PFSK-1 (cell line): Measurements from ENCODE around the gene CUL4A.

Experiments used
- FOXP2 ChIP-seq: optimal IDR thresholded peaks from 2 replicates; pipeline ENCODE3; 2011; ENCODE audit warnings: borderline replicate concordance, control low read depth, inconsistent platforms; ENCODE audit not compliant: insufficient read depth; ENCODE audit errors: extremely low read length, extremely low read depth
- POLR2AphosphoS5 ChIP-seq: IDR thresholded peaks from 2 replicates; pipeline ENCODE4 v1.6.1; 2012; ENCODE audit warnings: low read depth, mild to moderate bottlenecking, control low read depth, low read length, moderate library complexity
- SIN3A ChIP-seq: IDR thresholded peaks from 2 replicates; pipeline ENCODE4 v1.6.1; 2012; ENCODE audit warnings: mild to moderate bottlenecking, low read length, moderate library complexity, borderline replicate concordance; ENCODE audit not compliant: insufficient read depth
- TAF1 ChIP-seq: IDR thresholded peaks from 2 replicates; pipeline ENCODE4 v1.6.1; 2012; ENCODE audit warnings: low read length, control low read depth, borderline replicate concordance; ENCODE audit not compliant: insufficient read depth
- TF ChIP-seq, protein P1 (sequence below), 2 experiments: IDR thresholded peaks; 2 replicates each; pipeline versions ENCODE4 v1.6.1 to v1.8.0; 2011 to 2012; ENCODE audit warnings: low read depth in 2 of 2, low read length in 2 of 2, control low read depth in 1 of 2, inconsistent platforms in 1 of 2, mild to moderate bottlenecking in 1 of 2, moderate library complexity in 1 of 2; ENCODE audit not compliant: insufficient read depth in 1 of 2

Gene CUL4A

DNA sequence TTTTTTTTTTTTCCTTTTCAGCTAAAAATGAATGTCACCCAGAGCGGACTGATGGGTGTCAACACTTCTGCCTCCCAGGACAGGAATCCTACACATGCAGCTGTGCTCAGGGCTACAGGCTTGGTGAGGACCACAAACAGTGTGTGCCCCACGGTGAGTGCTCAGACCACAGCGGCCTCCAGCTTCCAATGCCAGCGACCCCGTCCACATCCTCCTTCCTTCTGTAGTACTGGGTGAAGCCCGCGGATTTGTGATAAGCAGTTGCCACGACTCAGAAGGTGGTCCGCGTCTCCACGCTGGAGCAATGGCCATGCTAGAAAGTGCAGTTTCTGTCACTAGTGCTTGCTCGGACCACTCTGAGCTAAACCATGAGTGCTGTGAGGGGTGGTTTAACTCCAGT, 44.9 kb upstream of the CUL4A start:
- TF ChIP-seq POLR2AphosphoS5 (no peak), FOXP2 (no peak), SIN3A (no peak), TAF1 (no peak)
- TF ChIP-seq, protein P1, sequence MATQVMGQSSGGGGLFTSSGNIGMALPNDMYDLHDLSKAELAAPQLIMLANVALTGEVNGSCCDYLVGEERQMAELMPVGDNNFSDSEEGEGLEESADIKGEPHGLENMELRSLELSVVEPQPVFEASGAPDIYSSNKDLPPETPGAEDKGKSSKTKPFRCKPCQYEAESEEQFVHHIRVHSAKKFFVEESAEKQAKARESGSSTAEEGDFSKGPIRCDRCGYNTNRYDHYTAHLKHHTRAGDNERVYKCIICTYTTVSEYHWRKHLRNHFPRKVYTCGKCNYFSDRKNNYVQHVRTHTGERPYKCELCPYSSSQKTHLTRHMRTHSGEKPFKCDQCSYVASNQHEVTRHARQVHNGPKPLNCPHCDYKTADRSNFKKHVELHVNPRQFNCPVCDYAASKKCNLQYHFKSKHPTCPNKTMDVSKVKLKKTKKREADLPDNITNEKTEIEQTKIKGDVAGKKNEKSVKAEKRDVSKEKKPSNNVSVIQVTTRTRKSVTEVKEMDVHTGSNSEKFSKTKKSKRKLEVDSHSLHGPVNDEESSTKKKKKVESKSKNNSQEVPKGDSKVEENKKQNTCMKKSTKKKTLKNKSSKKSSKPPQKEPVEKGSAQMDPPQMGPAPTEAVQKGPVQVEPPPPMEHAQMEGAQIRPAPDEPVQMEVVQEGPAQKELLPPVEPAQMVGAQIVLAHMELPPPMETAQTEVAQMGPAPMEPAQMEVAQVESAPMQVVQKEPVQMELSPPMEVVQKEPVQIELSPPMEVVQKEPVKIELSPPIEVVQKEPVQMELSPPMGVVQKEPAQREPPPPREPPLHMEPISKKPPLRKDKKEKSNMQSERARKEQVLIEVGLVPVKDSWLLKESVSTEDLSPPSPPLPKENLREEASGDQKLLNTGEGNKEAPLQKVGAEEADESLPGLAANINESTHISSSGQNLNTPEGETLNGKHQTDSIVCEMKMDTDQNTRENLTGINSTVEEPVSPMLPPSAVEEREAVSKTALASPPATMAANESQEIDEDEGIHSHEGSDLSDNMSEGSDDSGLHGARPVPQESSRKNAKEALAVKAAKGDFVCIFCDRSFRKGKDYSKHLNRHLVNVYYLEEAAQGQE (IDR thresholded peaks at IDR 0.05; ENCODE audit: insufficient read depth in 1 of 2, low read depth in 2 of 2, low read length in 2 of 2) = no peak

DNA sequence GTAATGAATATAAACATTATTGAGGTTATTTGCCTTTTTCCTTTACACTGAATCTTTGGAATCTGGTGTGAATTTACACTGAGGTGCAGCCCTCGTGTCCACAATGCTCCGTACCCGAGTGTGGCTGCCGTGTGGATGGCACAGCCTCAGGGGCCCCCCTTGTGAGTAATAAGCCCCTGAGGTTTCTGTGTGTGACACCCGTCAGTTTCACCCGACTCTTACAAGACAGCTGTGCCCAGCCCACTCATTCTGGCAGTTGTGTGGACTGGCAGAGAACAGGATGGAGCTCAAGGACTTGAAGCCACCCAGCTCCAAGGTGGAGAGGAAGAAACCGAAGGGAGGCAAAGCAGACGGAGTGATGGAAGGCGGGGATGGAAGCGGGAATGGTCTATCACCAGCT, 43.1 kb upstream of the CUL4A start:
- TF ChIP-seq POLR2AphosphoS5 (no peak), SIN3A (no peak), TAF1 (no peak), FOXP2 (no peak)
- TF ChIP-seq, protein P1 (IDR thresholded peaks at IDR 0.05; ENCODE audit: insufficient read depth in 1 of 2, low read depth in 2 of 2, low read length in 2 of 2) = no peak

DNA sequence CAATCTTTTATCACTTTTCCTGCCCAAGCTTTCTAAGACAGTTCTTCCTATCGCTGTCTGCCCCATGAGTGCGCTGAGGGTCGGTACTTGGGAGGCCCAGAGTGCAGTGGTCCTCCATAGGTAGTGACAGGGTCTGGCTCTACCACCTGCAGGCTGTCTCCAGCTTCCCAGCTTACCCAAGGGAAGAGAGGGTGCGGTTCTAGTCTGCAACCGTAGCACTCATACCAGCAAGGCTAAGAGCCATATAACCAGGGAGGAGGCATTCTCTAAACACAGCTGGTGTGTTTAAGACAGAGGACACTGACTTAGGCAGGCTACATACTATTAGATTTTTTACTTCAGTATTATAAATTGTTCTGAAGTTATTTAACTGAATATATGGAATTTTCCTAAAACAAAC, 42.7 kb upstream of the CUL4A start:
- no peak for TF ChIP-seq TAF1
- no peak for TF ChIP-seq SIN3A
- TF ChIP-seq FOXP2 = no peak
- TF ChIP-seq, protein P1 (IDR thresholded peaks at IDR 0.05; ENCODE audit: insufficient read depth in 1 of 2, low read depth in 2 of 2, low read length in 2 of 2) = no peak
- no peak for TF ChIP-seq POLR2AphosphoS5

DNA sequence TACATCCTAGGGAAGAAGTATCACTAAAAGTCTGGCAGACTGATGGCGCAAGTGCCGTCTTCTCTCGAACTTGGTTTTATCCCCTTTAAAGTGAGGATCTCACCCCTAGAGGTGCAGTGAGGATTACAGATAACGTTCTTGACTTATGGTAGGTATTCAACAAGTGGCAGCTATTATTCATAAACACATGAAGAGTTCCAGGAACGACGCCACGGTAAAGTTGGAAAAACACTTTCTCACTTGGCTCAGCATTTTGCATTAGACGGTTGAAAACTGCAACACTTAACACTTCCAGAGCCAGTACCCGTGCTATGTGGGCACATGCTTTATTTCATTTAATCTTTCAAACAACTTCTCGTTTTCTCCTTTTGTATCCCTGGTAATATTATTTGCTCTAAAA, 42.3 kb upstream of the CUL4A start:
- TF ChIP-seq POLR2AphosphoS5 = no peak
- TF ChIP-seq SIN3A = no peak
- TF ChIP-seq, protein P1 (IDR thresholded peaks at IDR 0.05; ENCODE audit: insufficient read depth in 1 of 2, low read depth in 2 of 2, low read length in 2 of 2) = no peak
- TF ChIP-seq FOXP2 = no peak
- TF ChIP-seq TAF1 = no peak

DNA sequence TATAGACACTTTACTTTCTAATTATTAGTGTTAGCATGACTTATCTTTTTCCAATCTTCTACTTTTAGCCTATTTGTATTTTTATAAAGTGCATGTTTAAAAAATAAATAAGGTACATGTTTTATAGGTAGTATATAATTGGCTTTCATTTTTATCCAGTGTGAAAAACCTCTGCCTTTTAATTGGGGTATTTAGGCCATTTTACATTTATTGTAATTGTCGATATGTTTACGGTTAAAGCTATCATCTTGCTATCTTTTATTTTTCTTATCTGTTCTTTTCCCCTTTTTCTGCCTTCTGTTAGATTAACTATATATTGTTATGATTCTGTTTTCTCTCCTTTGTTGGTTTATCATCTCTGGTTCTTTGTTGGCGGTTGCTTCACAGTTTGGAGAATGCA, 41.8 kb upstream of the CUL4A start:
- TF ChIP-seq TAF1 = no peak

DNA sequence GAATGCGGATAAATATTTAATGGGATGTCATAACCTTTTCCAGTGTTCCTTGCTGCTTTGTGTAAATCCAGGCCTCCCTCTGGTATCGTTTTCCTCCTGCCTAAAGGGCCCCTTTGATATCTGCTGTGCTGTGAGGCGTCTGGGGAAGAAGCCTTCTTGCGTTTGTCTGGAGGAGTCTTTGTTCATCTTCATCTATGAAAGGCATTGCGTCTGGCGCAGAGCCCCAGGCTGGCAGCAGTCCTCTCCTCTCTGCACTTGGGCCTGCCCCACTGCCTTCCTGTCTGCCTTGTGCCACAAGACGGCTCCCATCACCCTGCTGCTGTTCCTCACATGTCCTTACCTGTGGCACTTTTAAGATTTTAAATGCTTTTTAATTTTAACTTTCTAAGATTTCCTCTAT, 41.2 kb upstream of the CUL4A start:
- TF ChIP-seq SIN3A = no peak
- TF ChIP-seq TAF1 = no peak
- no peak for TF ChIP-seq FOXP2
- TF ChIP-seq, protein P1 (IDR thresholded peaks at IDR 0.05; ENCODE audit: insufficient read depth in 1 of 2, low read depth in 2 of 2, low read length in 2 of 2) = no peak
- no peak for TF ChIP-seq POLR2AphosphoS5
